ENCODE measurements around the gene PARD6B.

DNA sequence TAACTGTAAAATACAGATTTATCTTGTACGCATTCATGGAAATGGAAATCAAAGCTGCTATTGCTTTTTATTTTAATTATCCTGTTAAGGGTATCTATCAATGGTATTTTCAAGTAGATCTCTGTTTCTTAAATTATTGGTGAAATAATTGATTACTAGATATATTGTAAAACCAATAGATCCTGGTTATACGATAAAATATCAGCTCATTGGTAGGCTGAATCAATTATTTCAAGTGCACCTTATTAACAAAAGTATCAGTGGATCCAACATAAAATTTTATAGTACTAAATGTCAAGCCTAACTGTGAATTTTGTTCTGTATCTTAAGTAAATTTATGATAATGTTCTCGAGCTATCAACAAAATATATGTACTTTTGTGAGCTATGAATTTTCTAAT lies 21.8 kb downstream of the PARD6B start:
- no peak for TF ChIP-seq POLR2AphosphoS5 (IDR thresholded peaks at IDR 0.05)
- TF ChIP-seq EP300 (IDR thresholded peaks at IDR 0.05), result no peak
